Hepatocyte (in vitro differentiated cells): Measurements from ENCODE around the gene OR2Z1.

Experiments used
- EZH2 ChIP-seq: fragments of 200-600 bp; sonication (generic); IDR thresholded peaks from 2 replicates; pipeline ENCODE4 v1.6.1; 2016; ENCODE audit warnings: antibody characterized with exemption, mild to moderate bottlenecking, borderline replicate concordance
- EZH2phosphoT487 ChIP-seq: fragments of 200-600 bp; sonication (generic); IDR thresholded peaks from one replicate; pipeline ENCODE4 v1.6.1; 2018; ENCODE audit warnings: antibody characterized with exemption, mild to moderate bottlenecking, low read depth, moderate library complexity; ENCODE audit not compliant: unreplicated experiment, severe bottlenecking
- TF ChIP-seq, protein P1 (sequence below): fragments of 200-600 bp; sonication (generic); IDR thresholded peaks from 2 replicates; pipeline ENCODE4 v1.5.1; 2016; ENCODE audit warnings: antibody characterized with exemption, mild to moderate bottlenecking; ENCODE audit not compliant: poor library complexity

DNA sequence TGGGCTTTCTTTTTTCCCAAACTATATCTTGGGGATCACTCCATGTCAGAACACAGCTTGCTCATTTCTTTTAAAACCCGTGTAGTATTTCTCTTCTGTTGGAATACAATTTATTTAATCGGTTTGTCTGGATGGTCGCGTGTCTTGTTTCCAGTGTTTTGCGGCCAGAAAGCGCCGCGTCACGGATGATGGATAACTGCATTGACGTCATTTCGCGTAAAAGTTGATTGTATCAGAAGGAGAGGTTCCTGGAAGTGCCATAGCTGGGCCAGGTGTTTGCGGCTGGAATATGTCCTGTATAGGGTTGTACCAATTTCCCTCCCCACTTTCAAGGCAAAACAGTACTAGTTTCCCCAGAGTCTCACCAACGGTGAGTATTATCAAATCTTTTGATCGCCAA lies 32.5 kb upstream of the OR2Z1 start:
- TF ChIP-seq, protein P1, sequence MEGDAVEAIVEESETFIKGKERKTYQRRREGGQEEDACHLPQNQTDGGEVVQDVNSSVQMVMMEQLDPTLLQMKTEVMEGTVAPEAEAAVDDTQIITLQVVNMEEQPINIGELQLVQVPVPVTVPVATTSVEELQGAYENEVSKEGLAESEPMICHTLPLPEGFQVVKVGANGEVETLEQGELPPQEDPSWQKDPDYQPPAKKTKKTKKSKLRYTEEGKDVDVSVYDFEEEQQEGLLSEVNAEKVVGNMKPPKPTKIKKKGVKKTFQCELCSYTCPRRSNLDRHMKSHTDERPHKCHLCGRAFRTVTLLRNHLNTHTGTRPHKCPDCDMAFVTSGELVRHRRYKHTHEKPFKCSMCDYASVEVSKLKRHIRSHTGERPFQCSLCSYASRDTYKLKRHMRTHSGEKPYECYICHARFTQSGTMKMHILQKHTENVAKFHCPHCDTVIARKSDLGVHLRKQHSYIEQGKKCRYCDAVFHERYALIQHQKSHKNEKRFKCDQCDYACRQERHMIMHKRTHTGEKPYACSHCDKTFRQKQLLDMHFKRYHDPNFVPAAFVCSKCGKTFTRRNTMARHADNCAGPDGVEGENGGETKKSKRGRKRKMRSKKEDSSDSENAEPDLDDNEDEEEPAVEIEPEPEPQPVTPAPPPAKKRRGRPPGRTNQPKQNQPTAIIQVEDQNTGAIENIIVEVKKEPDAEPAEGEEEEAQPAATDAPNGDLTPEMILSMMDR, result no peak
- TF ChIP-seq EZH2phosphoT487 (no peak), EZH2 (no peak)
